ENCODE measurements around the gene FARP1.

DNA sequence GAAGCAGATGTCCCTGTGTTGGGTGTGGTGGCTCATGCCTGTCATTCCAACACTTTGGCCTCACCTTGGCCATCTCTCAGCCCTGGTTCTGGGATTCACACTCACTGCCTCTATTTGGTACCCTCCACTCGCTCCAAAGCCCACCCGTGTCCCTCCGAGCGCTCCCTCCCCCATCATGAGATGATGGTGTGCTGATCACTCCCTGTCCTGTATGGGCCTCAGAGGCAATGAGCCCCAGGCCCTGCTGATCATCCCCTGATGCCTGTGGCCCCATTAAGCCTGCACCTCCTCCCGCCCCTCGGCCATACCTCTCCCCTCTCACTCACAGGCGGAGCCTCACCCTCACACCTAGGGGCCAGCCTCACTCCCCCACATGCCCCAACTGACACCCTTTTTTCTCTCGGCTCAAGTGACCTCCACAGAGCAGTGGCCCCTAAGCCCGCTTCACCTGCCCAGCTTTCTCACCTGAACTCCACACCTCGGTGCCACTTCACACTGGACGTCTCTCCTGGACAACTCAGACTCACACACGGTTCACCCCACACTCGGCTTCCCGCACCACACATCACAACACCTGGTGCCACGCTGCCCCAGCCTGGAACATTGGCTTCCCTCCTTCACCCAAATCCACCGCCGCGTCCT lies 319.5 kb downstream of the FARP1 start:
- TF ChIP-seq GATA2 (IDR thresholded peaks at IDR 0.05; ENCODE audit: low read depth, low read length) (no peak), GATA3 (IDR thresholded peaks at IDR 0.05; ENCODE audit: low read depth, low read length) (no peak)

Data from SH-SY5Y (cell line).